Neural progenitor cell (in vitro differentiated cells): Measurements from ENCODE around the gene WDR35.

Source experiments
- EZH2 ChIP-seq: fragments of 200-600 bp; sonication (generic); IDR thresholded peaks from 2 replicates; pipeline ENCODE4 v1.6.1; 2017; ENCODE audit warnings: antibody characterized with exemption, mild to moderate bottlenecking, moderate library complexity
- EZH2phosphoT487 ChIP-seq: fragments of 200-600 bp; sonication (generic); IDR thresholded peaks from 2 replicates; pipeline ENCODE4 v1.6.1; 2017; ENCODE audit warnings: antibody characterized with exemption
- TF ChIP-seq, protein P1 (sequence below): fragments of 200-600 bp; sonication (generic); IDR thresholded peaks from 2 replicates; pipeline ENCODE4 v1.5.1; 2017; ENCODE audit warnings: antibody characterized with exemption, mild to moderate bottlenecking

DNA sequence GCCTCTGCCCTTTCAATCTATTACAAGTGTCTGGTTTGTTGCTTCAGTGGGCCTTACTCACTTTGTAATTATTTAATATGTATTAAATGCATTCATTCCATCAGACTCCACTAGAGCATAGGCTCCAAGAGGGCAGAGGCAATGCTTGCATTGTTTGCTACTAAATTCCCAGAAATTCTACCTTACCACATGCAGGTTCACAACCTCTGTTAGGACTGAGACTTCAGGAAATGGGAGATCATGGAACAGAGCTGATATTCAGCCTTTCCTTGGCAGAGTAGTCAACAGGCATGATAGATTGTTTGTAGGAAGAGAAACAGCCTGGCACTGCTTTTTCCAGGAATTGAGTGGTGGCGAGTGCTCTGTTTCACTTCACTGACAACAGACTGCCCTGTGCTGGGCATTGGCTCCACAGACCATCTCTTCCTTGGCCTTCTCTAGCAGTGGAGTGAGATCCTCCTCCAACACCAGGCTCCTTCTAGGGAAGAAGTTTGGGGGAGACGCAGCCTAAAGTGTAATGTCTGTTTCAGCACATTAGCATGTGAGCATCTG lies 28.8 kb upstream of the WDR35 start:
- TF ChIP-seq, protein P1, sequence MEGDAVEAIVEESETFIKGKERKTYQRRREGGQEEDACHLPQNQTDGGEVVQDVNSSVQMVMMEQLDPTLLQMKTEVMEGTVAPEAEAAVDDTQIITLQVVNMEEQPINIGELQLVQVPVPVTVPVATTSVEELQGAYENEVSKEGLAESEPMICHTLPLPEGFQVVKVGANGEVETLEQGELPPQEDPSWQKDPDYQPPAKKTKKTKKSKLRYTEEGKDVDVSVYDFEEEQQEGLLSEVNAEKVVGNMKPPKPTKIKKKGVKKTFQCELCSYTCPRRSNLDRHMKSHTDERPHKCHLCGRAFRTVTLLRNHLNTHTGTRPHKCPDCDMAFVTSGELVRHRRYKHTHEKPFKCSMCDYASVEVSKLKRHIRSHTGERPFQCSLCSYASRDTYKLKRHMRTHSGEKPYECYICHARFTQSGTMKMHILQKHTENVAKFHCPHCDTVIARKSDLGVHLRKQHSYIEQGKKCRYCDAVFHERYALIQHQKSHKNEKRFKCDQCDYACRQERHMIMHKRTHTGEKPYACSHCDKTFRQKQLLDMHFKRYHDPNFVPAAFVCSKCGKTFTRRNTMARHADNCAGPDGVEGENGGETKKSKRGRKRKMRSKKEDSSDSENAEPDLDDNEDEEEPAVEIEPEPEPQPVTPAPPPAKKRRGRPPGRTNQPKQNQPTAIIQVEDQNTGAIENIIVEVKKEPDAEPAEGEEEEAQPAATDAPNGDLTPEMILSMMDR, result no peak
- no peak for TF ChIP-seq EZH2phosphoT487
- no peak for TF ChIP-seq EZH2
